ENCODE data around the gene SFXN3.

Gene SFXN3

DNA sequence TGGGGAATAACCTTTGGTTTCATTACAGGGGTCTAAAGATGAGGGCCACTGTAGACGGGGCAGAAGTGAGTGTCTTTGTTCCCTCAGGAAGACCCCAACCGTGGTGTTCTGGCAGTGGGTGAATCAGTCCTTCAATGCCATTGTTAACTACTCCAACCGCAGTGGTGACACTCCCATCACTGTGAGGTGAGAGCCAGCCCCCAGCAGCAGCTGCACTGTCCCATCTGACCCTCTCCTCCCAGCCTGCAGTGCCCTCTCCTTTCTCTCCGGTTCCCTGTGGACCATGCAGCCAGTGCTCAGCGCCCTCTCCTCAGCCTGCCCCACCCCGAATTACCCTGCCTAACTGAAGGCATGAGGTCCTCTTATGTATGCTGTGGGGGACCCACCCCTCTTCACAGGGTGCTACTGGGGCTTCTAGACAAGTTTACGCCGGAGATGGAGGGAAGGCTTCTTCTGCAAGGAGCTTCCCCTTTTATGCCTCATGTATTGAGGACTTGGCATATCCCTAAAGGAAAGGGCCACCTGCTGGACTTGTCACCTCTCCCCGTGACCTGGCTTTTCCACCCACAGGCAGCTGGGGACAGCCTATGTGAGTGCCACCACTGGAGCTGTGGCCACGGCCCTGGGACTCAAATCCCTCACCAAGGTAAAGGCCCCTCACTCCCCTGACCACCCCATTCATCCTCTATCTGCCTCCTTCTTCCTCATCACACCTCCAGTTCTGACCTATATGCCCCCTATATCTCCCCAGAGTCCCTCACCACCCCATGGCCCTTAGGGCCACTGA lies 5.1 kb downstream of the SFXN3 start:
- no peak for DNase-seq (ENCODE audit: low spot score)

DNA sequence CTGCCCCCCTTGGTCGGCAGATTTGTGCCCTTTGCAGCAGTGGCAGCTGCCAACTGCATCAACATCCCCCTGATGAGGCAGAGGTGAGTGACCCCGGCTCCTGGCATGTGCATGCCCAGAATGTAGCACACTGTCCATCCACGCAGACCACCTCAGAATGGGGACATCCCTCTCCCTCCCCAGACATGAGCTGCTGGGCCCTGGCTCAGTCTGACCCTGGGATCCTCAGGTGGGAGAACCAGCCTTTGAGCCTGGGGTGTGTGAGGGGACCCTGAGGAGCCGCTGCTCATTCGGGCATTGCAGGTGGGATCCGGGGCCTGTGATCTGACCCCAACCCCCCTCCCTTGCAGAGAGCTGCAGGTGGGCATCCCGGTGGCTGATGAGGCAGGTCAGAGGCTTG lies 5.7 kb downstream of the SFXN3 start:
- DNase-seq (ENCODE audit: low spot score), result no peak

DNA sequence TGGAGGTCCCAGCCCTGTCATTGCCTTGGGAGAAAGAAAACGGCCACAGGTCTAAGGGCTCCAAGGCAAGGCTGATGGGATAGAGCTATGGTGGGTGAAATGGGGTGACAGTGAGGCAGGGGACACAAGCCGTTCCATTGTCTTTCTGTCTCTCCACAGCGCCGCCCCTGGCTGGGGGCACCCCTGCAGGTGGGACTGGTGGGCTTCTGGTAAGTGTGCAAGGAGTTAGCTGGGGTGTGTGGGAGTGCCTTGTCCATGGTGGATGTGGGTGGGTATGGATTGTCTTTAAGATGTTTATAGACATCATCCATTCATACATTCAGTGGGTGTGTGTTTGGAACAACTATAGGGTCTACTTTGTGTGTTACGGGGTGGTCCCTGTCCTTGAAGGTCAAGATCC lies 7.5 kb downstream of the SFXN3 start:
- no peak for DNase-seq (ENCODE audit: low spot score)

DNA sequence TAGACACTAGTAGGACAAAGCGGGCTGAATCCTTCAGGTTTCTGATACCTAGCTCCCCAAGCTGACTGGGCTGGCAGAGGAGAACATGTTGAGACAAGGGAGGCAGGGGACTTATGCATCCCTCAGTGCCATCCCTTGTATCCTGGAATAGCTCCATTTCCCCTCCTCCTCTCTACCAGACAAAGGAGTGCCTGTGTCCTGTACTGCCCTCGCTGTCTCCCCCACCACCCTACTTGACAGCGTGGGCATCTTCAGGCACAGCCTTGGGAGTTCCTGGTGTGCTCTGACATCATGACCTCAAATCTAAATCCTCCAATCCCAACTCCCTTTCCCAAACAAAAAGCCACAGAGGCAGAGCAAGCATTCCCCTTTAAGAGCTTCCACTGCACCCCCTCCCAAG lies 9.0 kb downstream of the SFXN3 start:
- no peak for DNase-seq (ENCODE audit: low spot score)

DNA sequence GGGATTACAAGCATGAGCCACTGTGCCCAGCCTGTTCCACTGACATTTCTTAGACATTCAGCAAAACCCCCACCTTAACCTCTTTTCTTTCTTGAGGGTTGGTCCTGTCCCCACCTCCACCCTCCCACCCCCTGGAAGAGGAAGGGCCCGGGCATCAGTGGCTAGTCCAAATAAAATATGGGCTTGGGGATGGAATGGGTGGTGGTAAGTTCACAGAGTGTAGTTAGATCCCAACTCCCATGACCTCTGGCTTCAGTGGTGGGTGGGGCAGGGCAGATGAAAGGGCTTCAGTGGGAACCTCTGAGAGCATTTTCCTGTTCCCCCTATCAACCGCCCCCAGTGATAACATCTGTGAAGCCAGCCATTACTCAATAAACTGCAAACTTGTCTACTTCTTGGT lies 9.8 kb downstream of the SFXN3 start:
- no peak for DNase-seq (ENCODE audit: low spot score)

DNA sequence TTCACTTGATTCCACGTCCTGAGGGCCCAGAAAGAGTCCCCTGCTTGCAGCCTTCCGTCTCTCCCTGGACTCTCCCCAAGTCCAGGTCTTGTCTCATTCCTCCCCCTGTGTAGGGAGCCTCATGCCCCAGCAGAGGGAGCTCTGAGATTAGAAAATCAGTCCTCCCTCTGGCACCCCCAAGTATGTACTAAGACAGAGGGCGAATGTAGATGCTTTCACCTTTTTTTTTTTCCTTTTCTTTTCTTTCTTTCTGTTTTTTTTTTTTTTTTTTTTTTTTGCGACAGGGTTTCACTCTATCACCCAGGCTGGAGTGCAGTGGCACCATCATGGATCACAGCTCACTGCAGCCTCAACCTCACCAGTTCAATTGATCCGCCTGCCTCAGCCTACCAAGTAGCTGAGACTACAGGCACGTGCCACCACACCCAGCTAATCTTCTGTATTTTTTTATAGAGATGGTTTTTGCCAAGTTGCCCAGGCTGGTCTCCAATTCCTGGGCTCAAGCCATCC lies 10.3 kb downstream of the SFXN3 start:
- DNase-seq (ENCODE audit: low spot score), result peak; percentile 92

DNA sequence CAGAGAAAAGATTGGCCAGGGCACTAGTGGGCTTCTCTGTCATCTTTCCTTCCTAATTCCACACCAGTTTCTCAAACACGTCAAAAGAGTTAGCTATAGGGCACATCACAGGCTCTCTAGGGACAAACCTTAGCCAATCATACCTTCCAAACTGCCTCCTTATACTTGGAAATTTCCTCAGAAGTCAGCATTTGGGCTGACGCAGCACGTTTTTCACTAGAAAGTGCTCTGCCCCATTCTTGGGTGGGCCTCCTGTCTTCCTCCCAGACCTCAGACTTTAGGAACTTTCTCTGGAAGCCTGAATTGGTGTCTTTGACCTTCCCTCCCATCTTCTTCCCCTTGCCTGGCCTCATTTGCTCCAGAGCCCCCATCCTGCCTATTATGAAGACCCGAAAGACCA lies 11.1 kb downstream of the SFXN3 start:
- no peak for DNase-seq (ENCODE audit: low spot score)

DNA sequence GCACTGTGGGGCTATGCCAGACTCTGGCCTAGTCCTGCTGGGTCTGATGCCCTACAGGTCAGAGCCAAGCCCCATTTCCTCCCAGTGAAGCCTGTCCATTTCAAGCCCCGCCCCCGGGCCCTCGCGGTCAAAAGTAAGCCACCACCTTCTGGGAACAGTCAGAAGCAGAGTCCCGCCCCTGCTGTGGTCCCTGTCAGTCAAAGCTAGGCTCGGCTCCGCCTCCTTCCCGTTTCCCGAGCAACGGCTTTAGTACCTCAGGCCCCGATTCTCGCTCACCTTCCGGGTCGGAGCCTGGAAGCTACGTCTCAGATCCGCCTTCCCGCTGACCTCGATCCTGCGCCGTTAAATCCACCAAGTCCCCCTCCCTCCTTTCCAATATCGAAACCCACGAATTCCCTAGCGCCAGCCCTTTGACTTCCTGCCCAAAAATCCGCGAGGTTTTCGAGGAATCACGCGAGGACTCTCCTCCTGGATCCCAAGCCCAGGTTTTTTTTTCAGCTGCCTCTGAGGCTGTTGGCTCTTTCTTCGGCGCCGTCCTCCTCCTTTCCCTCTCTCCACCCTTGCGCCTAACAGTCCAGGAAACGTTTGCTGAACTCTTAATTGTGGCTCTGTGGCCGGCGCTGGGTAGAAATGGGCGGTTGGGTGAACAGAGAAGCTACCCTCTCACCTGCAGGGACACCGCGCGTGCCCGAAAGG lies 11.8 kb downstream of the SFXN3 start:
- DNase-seq (ENCODE audit: low spot score), result peak; percentile 95

DNA sequence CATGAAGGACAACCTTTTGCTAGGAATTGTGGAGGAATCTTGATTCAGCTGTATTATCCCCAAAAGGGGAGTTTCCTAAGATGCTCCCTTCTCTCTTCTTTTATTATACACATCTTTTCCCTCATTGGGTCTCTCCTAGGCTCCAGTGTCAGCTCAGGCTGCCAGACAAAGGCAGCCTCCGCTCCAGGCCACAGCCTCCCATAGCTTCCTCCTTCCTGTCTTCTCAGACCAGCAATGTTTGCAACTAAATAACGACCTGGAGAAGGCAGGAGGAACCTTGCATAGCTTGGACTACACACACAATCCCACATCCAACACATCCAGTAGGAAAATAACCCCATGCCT lies 12.3 kb downstream of the SFXN3 start:
- no peak for DNase-seq (ENCODE audit: low spot score)

DNA sequence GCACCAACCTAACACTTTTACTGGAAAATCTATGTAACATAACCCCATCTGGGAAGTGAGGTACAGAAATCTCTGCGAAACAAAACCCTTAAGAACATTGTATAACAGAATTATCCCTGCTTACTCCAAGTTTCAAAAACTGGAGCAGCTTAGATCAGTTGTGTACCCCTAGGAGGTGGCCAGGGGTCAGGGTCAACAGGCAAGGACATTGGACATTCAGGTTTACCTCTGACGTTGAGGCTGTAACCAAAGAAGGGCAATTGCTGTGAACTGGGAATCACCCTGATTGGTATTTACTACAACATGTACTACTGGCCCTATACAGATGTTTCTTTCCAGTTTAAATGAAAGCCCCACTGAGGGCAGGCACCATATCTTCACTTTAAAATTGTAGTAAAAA lies 13.1 kb downstream of the SFXN3 start:
- no peak for DNase-seq (ENCODE audit: low spot score)

DNA sequence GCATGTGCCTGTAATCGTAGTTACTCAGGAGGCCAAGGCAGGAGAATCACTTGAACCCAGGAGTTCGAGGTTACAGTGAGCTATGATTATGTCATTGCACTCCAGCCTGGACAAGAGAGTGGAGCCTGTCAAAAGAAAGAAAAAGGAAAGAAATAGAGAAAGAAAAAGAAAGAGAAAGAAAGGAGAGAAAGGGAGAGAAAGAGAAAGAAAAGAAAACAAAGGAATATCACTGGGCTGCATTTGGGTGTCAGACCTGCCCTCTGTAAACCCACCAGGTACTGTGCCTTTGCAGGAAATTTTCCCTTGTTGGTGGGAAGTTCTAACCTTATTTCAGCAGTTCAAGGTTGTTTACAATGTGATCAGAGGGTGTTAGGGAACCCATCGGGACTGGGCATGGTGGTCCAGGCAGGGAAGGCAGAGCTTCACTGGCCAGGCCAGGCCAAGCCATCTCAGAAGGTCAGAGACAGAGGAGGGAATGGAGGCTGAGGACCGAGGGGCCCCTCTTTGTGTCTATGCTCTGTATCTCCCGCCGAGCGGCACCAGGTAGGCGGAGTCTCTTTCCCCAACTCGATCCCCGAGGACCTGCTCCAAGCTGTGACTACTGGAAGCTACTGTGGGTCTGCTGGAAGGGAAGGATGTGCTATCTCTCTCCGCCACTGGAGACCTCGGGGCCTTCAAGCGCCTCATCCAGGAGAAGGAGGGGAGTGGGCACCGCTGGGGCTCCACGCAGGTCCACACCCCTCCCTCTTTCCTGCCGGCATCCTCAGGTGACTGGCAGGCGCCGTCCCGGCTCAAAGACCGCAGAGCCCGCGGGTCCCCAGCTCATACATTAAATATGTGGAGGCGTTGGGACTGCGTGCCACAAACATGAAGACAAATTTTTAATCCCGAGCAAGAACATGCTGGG lies 15.6 kb downstream of the SFXN3 start:
- DNase-seq (ENCODE audit: low spot score), result no peak

DNA sequence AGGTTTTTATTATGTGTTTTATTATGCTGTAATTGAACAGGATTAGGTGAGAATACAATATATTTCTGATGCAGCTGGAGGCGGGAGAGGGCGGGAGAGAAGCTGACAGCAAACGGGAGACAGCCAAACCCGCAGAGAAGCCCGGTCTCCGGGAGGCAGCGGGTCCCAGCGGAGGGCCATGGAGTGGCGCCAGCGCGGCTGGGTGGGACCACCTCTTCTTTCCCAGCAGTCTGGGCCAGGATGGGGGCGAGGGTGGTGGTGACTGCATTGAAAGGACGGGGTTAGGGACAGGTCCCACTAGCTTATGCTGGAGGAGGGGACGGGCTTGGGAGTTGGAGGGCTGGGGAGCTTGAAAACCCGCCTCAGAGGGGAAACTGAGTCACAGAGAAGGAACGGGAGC lies 16.2 kb downstream of the SFXN3 start:
- DNase-seq (ENCODE audit: low spot score), result no peak

DNA sequence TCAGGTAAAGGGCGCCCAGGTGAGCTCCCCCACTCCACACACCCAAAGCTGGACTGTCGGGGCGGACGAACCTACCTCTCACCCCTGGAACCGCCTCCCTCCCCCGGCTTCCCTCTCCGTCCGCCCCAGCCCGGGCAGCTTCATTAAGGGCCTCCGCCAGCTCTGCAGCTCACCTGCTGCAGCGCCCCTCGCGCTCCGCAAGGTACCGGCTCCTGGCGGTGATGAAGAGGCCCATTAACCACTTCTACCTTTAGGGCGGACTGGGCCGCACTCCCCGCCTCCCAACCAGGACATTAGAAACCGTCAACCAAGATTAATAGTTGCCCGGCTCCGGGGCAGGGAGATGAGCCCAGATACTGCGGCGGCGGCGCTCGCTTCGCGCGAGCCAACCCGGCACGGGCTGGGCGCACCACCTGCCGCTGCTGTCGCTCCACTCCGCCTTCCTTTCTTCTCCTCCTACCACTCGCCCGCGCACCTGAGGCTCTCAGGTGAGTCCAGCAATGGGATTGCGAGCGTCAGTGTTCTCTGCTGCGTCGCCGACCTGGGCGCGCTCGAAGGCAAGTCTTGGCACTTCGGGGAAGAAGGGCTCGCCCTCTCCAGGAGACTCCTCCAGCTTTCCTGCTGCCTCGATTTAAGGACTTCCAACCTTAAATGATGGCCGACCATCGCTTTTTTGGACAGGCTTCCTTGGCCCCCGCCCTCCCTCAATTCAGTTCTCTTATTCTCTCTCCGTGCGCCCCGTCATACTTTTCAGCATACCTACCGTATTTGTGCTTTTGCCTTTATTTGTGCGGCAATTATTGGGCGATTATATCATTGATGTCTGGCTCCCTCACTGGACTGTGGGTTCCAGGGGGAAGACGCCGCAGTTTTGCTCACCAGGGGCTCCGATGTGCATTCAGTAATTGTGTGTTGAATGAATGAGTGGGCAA lies 17.2 kb downstream of the SFXN3 start:
- no peak for DNase-seq (ENCODE audit: low spot score)

DNA sequence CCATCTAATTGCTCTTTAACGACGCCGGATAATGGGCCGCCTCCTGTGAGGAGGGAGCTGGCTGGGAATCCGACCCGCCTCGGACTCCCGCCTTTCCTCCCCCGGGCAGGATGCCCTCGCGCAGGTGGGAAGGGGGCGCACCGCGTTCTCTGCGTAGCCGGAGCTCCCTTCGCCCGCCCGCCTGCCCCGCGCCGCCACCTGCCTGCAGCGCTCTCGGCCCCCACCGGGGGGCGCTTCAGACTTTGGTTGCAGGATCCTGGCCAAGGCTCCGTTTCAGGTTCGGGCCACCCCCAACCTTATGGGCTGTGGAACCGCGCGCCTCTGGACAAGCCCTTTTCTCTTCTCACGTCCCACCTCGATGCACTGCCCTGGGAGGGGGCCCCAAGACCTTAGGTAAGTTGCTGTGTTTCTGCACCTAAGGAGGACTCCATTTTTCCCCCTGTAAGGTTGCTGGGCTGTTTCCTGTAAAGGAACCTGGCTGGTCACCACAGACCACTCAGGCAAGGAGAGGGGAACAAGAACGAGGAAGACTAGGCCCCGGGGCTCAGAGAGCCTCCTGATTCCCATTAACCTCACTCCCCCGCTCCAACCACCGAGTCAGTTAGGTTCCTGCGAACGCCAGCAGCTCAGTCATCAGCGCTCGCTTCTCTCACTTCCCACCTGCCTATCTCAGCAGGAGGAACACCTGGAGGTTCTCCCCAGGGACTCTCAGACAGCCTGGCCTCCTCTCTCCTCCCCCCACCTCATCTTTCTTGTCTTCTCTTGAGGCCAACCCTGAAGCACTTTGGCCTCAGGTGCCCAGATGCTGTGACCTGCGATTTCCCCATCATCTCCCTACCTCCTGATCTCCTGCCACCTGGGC lies 19.4 kb downstream of the SFXN3 start:
- peak; percentile 61 for DNase-seq (ENCODE audit: low spot score)

DNA sequence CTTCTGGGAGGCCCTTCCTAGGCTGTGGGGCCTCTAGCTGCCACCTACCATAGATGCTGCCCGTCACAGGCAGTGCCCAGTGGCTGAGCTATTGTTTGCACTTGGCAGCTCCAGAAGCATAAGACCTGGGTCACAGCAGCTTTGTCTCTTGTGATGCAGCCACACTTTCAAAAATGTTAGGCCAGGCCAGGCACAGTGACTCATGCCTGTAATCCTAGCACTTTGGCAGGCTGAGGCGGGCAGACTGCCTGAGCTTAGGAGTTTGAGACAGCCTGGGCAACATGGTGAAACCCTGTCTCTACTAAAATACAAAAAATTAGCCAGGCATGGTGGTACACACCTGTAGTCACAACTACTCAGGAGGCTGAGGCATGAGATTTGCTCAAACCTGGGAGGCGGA lies 21.3 kb downstream of the SFXN3 start:
- peak; percentile 68 for DNase-seq (ENCODE audit: low spot score)

DNA sequence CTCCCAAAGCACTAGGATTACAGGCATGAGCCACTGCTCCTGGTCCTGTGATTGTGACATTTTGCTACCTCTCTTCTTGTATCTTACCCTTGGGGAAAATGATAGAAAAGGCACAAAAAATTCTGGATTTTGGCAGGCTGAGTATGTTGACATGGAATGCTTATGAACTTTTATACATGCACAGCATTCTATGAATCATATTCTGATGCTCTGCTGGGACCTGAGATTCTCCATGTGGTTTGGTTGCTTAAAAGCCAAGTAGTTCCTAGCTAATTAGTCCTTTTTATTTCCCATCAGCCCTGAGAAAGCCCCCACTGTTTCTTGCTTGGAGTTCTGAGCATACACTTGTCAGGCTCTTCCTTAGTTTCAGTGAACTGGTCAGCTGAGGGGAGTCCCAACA lies 22.5 kb downstream of the SFXN3 start:
- DNase-seq (ENCODE audit: low spot score), result peak; percentile 52

DNA sequence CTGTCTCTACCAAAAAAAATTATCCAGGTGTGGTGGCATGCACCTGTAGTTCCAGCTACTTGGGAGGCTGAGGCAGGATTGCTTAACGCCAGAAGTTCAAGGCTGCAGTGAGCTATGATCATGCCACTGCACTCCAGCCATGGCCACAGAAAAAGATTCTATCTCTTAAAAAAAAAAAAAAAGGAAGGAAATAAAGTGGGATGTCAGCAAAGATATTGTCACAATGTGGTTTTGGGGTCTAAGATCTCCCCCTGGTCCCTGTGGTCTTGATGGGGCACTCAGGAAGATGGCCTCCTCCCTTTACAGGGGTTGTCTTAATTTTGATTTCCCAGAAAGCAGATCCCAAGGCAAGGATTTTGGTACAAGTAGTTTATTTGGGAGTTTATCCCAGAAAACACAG lies 23.3 kb downstream of the SFXN3 start:
- no peak for DNase-seq (ENCODE audit: low spot score)

DNA sequence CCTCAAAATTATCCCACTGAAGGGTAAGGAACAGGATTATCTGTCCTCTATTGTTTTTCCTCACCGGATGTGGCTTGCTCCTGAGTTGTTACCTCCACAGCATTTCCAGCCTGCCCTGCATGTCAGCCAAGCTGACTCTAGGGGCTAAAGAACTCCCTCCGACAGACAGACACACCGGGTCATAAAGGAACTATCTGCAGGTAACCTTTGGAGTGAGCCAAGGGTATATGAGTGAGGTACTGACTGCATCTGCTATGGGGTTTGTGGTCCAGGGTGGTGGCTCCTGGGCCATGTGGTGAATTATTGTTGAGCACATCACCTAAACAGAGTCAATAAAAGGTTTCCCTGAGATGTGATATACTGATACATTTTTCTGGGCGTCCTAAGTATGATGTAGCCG lies 23.8 kb downstream of the SFXN3 start:
- DNase-seq (ENCODE audit: low spot score), result no peak

DNA sequence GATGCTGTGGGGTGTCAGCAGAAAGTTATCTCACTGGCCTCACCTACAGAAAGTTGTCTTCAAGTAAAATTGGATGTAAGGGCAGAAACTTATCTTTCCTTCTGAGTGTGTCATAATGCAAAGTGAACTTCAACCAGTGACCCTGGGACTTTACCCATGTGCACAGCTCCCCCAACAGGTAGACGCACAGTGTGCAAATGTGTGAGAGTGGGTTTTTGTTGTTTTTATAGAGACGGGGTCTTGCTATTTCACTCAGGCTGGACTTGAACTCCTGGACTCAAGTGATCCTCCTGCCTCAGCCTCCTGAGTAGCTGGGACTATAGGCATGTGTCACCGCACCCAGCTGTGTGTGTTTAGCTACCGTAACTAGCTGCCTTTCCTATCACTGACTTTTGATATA lies 24.4 kb downstream of the SFXN3 start:
- no peak for DNase-seq (ENCODE audit: low spot score)

DNA sequence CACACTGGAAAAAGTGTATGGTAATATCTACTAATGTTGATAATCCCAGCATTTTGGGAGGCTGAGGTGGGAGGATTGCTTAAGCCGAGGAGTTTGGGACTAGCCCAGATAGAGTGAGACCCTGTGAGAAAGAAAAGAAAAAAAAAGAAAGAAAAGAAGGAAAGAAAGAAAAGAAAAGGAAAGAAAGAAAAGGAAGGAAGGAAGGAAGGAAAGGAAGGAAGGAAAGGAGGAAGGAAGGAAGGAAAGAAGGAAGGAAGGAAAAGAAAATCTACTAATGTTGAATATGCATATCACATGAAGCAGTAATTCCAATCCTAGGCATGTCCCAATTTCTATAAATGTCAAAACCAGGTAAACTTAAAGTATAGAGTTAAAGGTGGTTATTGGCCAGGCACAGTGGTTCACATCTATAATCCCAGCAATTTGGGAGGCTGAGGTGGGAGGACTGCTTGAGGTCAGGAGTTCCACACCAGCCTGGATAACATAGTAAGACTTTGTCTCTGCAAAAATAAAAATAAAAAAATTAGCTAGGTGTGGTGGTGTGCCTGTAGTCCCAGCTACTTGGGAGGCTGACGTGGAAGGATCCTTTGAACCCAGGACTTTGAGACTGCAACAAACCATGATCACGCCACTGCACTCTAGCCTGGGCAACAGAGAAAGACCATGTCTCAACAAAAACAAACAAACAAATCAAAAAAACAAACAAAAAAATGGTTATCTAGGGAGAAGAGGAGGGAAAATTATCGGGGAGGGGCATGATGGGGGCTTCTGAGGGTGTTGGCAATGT lies 25.5 kb downstream of the SFXN3 start:
- no peak for DNase-seq (ENCODE audit: low spot score)
